PC-9 (cell line): Measurements from ENCODE around the gene AIFM2. TPM values are rescaled to one million over a fixed set of nuclear protein-coding genes. Genes with fewer than 3 reads are reported as not detected.
"Not testable (repeated sequence)": the region's sequence is repeated elsewhere in the genome, so short reads cannot be mapped to it uniquely, and the experiment has no call there.

ENCODE experiments used
- BruUV-seq: library from RNA; stranded (reverse); fragments of 400-500 nt; replicated peaks from 2 replicates; lab custom pipeline; 2021; lab: Mats Ljungman, UMichigan
- CTCF ChIA-PET: fragments of 300-600 bp; sonication (Branson Sonifier 250); formaldehyde crosslinking; loops from one replicate; lab custom pipeline; 2022; ENCODE audit warnings: antibody characterized with exemption; lab: Charles Lee
- POLR2A ChIA-PET: fragments of 300-600 bp; sonication (Branson Sonifier 250); formaldehyde crosslinking; loops from one replicate; lab custom pipeline; 2022; ENCODE audit warnings: antibody characterized with exemption; ENCODE audit not compliant: unreplicated experiment; lab: Charles Lee
- DNase-seq, 2 experiments: peaks; one replicate each; pipeline versions ENCODE4 v3.0.0 to v3.0.0-alpha.2; 2015 to 2022; ENCODE audit warnings: mixed read lengths in 1 of 2
- H2AFZ ChIP-seq: fragments of 200-600 bp; sonication (generic); 2 replicates; pipeline ENCODE4 v1.8.1; 2017; ENCODE audit warnings: antibody characterized with exemption
- H3F3A ChIP-seq: fragments of 200-600 bp; sonication (generic); 2 replicates; pipeline ENCODE4 v1.8.1; 2017; ENCODE audit warnings: antibody characterized with exemption, mild to moderate bottlenecking, low read depth; ENCODE audit not compliant: insufficient read depth
- H3K27ac ChIP-seq: fragments of 200-600 bp; sonication (generic); 2 replicates; pipeline ENCODE4 v1.6.1; 2016; ENCODE audit warnings: mixed run types
- H3K27me3 ChIP-seq: fragments of 200-600 bp; sonication (generic); 2 replicates; pipeline ENCODE4 v1.6.1; 2016; ENCODE audit warnings: low read depth, mixed run types; ENCODE audit not compliant: insufficient read depth
- H3K36me3 ChIP-seq: fragments of 200-600 bp; sonication (generic); 2 replicates; pipeline ENCODE4 v1.6.1; 2016; ENCODE audit warnings: low read depth, mixed run types
- H3K4me1 ChIP-seq: fragments of 200-600 bp; sonication (generic); replicated peaks from 2 replicates; pipeline ENCODE4 v1.6.1; 2016; ENCODE audit warnings: mixed run types; ENCODE audit not compliant: insufficient read depth
- H3K4me2 ChIP-seq: fragments of 200-600 bp; sonication (generic); 2 replicates; pipeline ENCODE4 v1.6.1; 2017; ENCODE audit warnings: mixed run types
- H3K4me3 ChIP-seq: fragments of 200-600 bp; sonication (generic); 2 replicates; pipeline ENCODE4 v1.6.1; 2016; ENCODE audit warnings: mixed run types
- H3K79me2 ChIP-seq: fragments of 200-600 bp; sonication (generic); 2 replicates; pipeline ENCODE4 v1.6.1; 2017; ENCODE audit warnings: low read depth, mixed run types
- H3K9me2 ChIP-seq: fragments of 200-600 bp; sonication (generic); 2 replicates; pipeline ENCODE4 v1.8.1; 2017; ENCODE audit warnings: mild to moderate bottlenecking; ENCODE audit not compliant: insufficient read depth
- H3K9me3 ChIP-seq: fragments of 200-600 bp; sonication (generic); 2 replicates; pipeline ENCODE4 v1.8.1; 2016; ENCODE audit warnings: low read depth; ENCODE audit not compliant: insufficient read depth
- H4K20me1 ChIP-seq: fragments of 200-600 bp; sonication (generic); 2 replicates; pipeline ENCODE4 v1.8.1; 2017; ENCODE audit not compliant: insufficient read depth
- CTCF ChIP-seq: fragments of 200-600 bp; sonication (generic); conservative IDR thresholded peaks from 2 replicates; pipeline ENCODE4 v1.6.1; 2017; ENCODE audit warnings: mixed run types, antibody characterized with exemption, mild to moderate bottlenecking, moderate library complexity
- EZH2 ChIP-seq: fragments of 200-600 bp; sonication (generic); IDR thresholded peaks from 2 replicates; pipeline ENCODE4 v1.8.0; 2017; ENCODE audit warnings: antibody characterized with exemption, low read depth
- intact Hi-C: fragments of 100-400 bp; cut with micrococcal nuclease; formaldehyde crosslinking; loops from one replicate; pipeline ENCODE4 v1.10.0; 2022; ENCODE audit not compliant: unreplicated experiment
- total RNA-seq: library from RNA; stranded (reverse); gene quantifications from 2 replicates; pipeline ENCODE4 v1.2.3, GENCODE V29; 2021

The AIFM2 gene
- total RNA-seq, 1 experiment from 2014 or later, result 47.0 TPM

DNA sequence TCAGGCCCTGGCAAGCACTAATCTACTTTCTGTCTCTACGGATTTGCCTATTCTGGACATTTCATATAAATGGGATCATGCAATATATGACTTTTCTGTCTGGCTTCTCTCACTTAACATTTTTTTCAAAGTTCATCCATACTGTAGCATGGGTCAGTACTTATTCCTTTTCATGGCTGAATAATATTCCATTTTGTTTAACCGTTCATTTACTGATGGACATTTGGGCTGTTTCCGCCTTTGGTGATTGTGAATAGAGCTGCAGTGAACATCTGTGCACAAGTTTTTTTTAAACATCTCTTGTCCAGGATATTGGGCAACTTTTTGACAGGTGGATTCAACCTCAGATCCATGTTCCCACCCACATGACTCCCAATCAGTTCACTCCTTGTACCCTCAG, 31.0 kb downstream of the AIFM2 start:
- Histone ChIP-seq H3K79me2 (no peaks in the 10 kb centered on the region), H3K4me2 (no peak overlapping the region), H3K9me3 (no peaks in the 10 kb centered on the region), H4K20me1 (no peaks in the 10 kb centered on the region; the same call in 1 of the 2 replicates), H3K36me3 (no peaks in the 10 kb centered on the region), H3K27me3 (no peaks in the 10 kb centered on the region), H3K9me2 (no peaks in the 10 kb centered on the region), H3K27ac (no peak overlapping the region), H3F3A (no peaks in the 10 kb centered on the region), H2AFZ (no peak overlapping the region), H3K4me1 (no peaks in the 10 kb centered on the region), H3K4me3 (no peak overlapping the region)
- POLR2A ChIA-PET, result no interaction called here
- no TSS peak for BruUV-seq
- no peak for DNase-seq
- intact Hi-C loops, result no loop called here
- CTCF ChIA-PET, result no interaction called here
- TF ChIP-seq CTCF, result no peak
- TF ChIP-seq EZH2, result no peak

DNA sequence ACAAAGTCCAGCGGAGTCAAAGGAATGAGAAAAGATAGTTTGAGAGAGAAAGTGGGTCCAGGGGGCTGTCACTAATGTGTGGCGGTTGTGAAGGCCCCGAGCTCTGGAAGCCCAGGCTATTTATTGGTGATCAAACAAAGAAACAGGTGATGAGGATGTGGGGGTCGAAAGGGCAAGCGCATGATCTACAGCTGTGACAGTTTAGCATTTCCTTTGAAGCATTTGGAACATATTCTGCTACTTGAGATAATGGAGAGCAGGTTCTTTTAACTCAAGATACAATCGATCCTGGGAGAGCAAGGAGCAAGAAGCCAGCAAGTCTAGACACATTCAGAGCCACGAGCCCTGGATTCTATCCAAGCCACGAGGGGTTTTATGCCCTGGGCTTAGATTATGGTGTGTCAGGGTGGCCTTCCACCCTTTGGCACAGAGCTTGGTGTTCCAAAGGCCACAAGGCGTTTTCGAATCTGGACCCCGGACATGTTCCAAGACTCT, 31.5 kb downstream of the AIFM2 start:
- H3K4me2 ChIP-seq, intact Hi-C loops, H3F3A ChIP-seq, CTCF ChIA-PET, H3K27me3 ChIP-seq, H3K4me1 ChIP-seq, H3K27ac ChIP-seq, BruUV-seq, H3K4me3 ChIP-seq, H3K79me2 ChIP-seq, H4K20me1 ChIP-seq, DNase-seq, H3K9me2 ChIP-seq, H3K9me3 ChIP-seq, H2AFZ ChIP-seq, POLR2A ChIA-PET, H3K36me3 ChIP-seq: not testable (repeated sequence)

GRCh38 chr10:70098271-70098670, 34.4 kb downstream of the AIFM2 start:
- CTCF ChIA-PET, result no interaction called here
- no TSS peak for BruUV-seq

More at GRCh38 chr10:70098271-70098670, 34.4 kb downstream of the AIFM2 start:
- H3K36me3 ChIP-seq, result no peaks in the 10 kb centered on the region
- H3K9me3 ChIP-seq, result no peaks in the 10 kb centered on the region
- H3K4me2 ChIP-seq, result no peak overlapping the region
- no peak overlapping the region for H3K27ac ChIP-seq
- H3K9me2 ChIP-seq, result no peaks in the 10 kb centered on the region
- no peak for TF ChIP-seq EZH2
- TF ChIP-seq CTCF, result no peak
- no peaks in the 10 kb centered on the region for H3K79me2 ChIP-seq
- no peaks in the 10 kb centered on the region for H3F3A ChIP-seq
- no peak overlapping the region for H3K4me3 ChIP-seq
- H3K27me3 ChIP-seq, result 0 out of 2 replicates have a peak, but pooled peaks cover 4% of the 10 kb centered on the region
- POLR2A ChIA-PET, result no interaction called here
- no peaks in the 10 kb centered on the region for H3K4me1 ChIP-seq
- no peak for DNase-seq
- intact Hi-C loops, result no loop called here
- no peaks in the 10 kb centered on the region for H4K20me1 ChIP-seq
- H2AFZ ChIP-seq, result no peak overlapping the region
